Kidney epithelial cell (primary cell): ENCODE measurements around the gene NAV2. TPM values are rescaled to one million over a fixed set of nuclear protein-coding genes. Genes with fewer than 3 reads are reported as not detected.

Experiments used
- DNase-seq: peaks from one replicate; pipeline ENCODE4 v3.0.0-alpha.2; 2010; ENCODE audit warnings: low read depth
- H3K27me3 ChIP-seq: 2 replicates; pipeline ENCODE4 v1.6.0; 2011; ENCODE audit warnings: low read length; ENCODE audit not compliant: control insufficient read depth, insufficient read depth
- H3K36me3 ChIP-seq: 2 replicates; pipeline ENCODE4 v1.5.1; 2011; ENCODE audit warnings: low read length; ENCODE audit not compliant: control insufficient read depth, insufficient read depth
- H3K4me3 ChIP-seq: 2 replicates; pipeline ENCODE4 v1.5.1; 2011; ENCODE audit warnings: low read depth, mild to moderate bottlenecking, control low read depth, low read length
- total RNA-seq: library from RNA; depleted of rRNA; stranded (reverse); fragments of >200 nt; gene quantifications from 2 replicates; pipeline ENCODE4 v1.2.3, GENCODE V29; 2015
- TF ChIP-seq, protein P1 (sequence below): IDR thresholded peaks from 2 replicates; pipeline ENCODE4 v1.5.1; 2011; ENCODE audit warnings: mild to moderate bottlenecking, moderate library complexity, low read length, control low read depth, inconsistent platforms; ENCODE audit not compliant: insufficient read depth, poor library complexity, severe bottlenecking

The NAV2 gene
- total RNA-seq, 1 donor from 2014 or later, result 41.5 TPM

DNA sequence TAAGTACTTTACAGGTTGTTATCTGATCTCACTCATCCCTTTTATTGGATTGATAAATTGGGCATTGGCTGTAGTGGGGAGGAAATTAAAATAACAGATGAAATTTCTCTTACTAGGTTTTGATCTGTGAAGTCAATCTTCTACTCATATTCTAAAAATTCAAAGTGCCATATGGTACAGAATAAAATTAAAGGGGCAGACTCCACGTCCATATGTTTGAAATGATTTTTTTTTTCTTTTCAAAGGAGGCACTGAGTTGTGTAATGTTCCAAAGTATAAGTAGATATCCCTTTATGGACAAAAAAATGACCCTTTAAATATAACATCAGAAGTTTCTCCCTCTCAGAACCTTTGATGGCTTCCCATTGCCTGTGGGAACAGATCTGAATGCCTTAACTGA lies 240.3 kb downstream of the NAV2 start:
- Histone ChIP-seq H3K27me3 (no peaks in the 10 kb centered on the region), H3K4me3 (no peak overlapping the region), H3K36me3 (peaks cover 2% of the 10 kb centered on the region)
- no peak for DNase-seq
- TF ChIP-seq, protein P1, sequence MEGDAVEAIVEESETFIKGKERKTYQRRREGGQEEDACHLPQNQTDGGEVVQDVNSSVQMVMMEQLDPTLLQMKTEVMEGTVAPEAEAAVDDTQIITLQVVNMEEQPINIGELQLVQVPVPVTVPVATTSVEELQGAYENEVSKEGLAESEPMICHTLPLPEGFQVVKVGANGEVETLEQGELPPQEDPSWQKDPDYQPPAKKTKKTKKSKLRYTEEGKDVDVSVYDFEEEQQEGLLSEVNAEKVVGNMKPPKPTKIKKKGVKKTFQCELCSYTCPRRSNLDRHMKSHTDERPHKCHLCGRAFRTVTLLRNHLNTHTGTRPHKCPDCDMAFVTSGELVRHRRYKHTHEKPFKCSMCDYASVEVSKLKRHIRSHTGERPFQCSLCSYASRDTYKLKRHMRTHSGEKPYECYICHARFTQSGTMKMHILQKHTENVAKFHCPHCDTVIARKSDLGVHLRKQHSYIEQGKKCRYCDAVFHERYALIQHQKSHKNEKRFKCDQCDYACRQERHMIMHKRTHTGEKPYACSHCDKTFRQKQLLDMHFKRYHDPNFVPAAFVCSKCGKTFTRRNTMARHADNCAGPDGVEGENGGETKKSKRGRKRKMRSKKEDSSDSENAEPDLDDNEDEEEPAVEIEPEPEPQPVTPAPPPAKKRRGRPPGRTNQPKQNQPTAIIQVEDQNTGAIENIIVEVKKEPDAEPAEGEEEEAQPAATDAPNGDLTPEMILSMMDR, result no peak

DNA sequence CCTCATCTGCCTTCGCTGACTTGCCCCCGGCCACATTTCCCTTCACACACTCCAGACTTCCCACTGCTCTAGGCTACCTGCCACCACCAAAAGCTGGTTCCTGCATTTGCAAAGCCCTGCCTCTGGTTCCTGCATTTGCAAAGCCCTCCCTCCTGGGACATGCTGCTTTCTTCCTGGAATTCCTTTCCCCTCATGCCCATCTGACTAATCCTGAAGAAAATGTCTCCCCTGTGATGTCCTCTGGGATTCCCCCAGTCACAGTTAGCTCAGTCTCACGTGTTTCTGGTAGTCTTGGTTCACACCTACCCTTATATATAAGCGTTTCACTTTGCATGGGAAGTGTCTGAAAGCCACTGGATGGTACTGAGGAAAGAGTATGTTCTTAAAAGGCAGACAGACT lies 240.7 kb downstream of the NAV2 start:
- peaks cover 2% of the 10 kb centered on the region for H3K36me3 ChIP-seq
- peak; percentile 76 for DNase-seq

DNA sequence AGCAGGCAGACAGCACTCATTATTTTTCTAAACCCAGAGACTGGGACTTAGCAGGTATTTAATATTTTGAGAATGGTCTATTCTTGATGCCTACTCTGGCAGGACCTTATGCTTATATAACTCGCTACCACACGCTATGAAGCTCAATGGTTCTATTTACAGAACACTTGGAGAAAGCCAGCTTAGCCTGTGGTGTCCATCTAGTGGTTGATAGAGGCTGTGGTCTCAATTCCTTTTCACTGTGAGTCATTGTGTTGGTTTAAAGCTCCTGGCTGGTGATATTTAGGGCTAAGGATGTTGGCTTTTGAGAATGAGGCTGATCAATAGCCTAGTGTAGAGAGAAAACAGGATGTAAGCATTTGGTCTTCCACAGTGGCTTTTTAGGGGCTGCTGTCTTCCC lies 241.3 kb downstream of the NAV2 start:
- TF ChIP-seq, protein P1, result peak; percentile 72
- DNase-seq, result peak; percentile 64

More for the DNA sequence above, 240.7 kb downstream of the NAV2 start:
- TF ChIP-seq, protein P1, result no peak
- H3K4me3 ChIP-seq, result no peak overlapping the region
- H3K27me3 ChIP-seq, result no peaks in the 10 kb centered on the region

DNA sequence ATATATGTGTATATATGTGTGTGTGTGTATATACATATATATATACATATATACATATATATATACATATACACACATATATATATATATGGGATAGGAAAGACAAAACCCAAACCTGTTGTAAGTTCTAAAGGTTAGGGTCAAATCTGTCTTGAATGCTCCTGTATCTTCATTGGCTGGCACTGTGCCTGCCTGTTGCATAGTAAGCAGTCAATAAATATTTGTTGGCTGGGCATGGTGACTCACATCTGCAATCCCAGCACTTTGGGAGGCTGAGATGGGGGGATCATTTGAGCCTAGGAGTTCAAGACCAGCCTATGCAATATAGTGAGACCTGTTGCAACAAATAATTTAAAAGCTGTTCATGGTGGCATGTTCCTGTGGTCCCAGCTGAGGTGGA lies 242.3 kb downstream of the NAV2 start:
- DNase-seq, result no peak
- TF ChIP-seq, protein P1, result no peak
- Histone ChIP-seq H3K4me3 (no peak overlapping the region), H3K27me3 (no peaks in the 10 kb centered on the region), H3K36me3 (peaks cover 2% of the 10 kb centered on the region)

More for the DNA sequence above, 241.3 kb downstream of the NAV2 start:
- Histone ChIP-seq H3K36me3 (peaks cover 2% of the 10 kb centered on the region), H3K4me3 (no peak overlapping the region), H3K27me3 (no peaks in the 10 kb centered on the region)

DNA sequence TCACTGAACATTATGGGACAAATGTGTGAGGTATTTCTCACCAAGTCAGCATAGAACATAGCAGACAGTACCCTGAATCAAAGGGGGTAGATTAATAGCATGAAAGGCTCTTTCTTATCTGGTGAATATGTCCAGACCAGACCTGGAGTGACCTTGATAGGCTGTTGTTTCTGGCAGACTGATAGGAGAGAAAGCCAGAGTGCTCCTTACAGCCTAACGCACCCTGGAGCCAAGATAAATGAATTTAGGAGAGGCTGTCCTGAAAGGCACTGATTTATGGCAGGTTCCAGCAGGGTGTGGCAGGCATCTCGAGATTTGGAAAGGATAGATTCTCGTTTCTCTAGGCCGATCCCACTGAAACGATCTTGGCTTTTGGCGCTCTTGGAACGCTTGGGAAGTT lies 243.0 kb downstream of the NAV2 start:
- peaks cover 2% of the 10 kb centered on the region for H3K36me3 ChIP-seq
- no peak overlapping the region for H3K4me3 ChIP-seq
- H3K27me3 ChIP-seq, result no peaks in the 10 kb centered on the region
- DNase-seq, result no peak
- TF ChIP-seq, protein P1, result no peak

DNA sequence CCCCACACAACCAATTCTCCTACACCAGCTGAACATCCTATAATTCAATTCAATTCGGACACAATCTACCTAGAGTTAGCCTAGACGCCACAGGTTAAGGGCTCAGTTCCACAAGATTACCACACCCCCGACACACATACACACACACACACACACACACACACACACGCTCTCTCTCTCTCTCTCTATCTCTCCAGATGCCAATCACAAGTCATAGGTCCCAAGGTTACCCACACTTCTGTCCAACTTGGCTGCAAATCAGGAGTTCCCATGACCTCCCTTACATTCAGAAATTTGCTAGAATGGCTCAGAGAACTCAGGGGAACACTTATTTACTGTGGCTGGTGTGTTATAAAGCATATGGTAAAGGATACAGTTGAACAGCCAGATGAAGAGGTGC lies 243.6 kb downstream of the NAV2 start:
- Histone ChIP-seq H3K27me3 (no peaks in the 10 kb centered on the region), H3K36me3 (peaks cover 2% of the 10 kb centered on the region), H3K4me3 (no peak overlapping the region)
- no peak for DNase-seq
- TF ChIP-seq, protein P1, result no peak
